ENCODE data around the gene LAMA2. TPM values are rescaled to one million over a fixed set of nuclear protein-coding genes. Genes with fewer than 3 reads are reported as not detected.

Gene LAMA2
- total RNA-seq, 1 donor from 2014 or later: 0.47 TPM

DNA sequence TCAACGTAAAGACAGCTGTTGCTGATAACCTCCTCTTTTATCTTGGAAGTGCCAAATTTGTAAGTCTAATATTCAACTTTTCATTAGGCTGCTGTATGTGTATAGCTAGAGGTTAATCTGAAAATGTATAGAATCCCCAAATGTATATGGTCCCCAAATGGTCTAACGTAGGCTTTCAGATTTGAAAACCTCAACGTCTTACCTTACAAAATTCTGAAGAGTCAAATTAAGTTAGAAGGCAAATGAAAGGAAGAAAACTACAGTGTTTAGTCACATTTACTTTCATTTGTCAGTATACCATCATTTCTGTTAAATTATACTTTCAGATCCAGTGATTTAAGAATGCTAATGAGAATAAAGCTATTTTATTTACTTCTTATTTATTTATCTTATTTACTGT lies 570.1 kb downstream of the LAMA2 start:
- DNase-seq (ENCODE audit: low read depth, low spot score): no peak
- Mint-ChIP-seq H3K27me3 (ENCODE audit: low read depth) (no peaks in the 10 kb centered on the region), H3K4me1 (no peaks in the 10 kb centered on the region), H3K27ac (ENCODE audit: unreplicated experiment) (no peak overlapping the region), H3K9me3 (no peaks in the 10 kb centered on the region), H3K36me3 (ENCODE audit: low read depth) (no peaks in the 10 kb centered on the region), H3K4me3 (no peak overlapping the region)
- TF ChIP-seq, protein P1, sequence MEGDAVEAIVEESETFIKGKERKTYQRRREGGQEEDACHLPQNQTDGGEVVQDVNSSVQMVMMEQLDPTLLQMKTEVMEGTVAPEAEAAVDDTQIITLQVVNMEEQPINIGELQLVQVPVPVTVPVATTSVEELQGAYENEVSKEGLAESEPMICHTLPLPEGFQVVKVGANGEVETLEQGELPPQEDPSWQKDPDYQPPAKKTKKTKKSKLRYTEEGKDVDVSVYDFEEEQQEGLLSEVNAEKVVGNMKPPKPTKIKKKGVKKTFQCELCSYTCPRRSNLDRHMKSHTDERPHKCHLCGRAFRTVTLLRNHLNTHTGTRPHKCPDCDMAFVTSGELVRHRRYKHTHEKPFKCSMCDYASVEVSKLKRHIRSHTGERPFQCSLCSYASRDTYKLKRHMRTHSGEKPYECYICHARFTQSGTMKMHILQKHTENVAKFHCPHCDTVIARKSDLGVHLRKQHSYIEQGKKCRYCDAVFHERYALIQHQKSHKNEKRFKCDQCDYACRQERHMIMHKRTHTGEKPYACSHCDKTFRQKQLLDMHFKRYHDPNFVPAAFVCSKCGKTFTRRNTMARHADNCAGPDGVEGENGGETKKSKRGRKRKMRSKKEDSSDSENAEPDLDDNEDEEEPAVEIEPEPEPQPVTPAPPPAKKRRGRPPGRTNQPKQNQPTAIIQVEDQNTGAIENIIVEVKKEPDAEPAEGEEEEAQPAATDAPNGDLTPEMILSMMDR (conservative IDR thresholded peaks at IDR 0.05): no peak

DNA sequence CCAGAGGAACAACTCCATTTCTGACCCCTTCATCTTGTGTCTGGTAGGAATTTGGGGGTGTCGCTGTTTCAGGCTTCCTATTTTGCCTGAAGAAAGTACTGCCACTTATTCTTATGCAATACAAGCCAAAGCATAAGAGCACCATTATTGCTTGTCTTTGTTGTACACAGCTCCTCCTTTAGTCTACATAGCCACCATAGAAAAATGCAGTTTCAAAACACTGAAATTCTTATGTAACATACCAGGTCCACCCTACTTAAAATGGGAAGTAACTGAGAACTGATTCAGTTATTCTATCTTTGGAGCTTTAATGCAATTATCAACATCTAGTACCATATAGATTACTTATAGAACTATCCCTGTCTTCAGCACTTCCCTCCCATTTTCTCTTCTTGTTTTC lies 571.5 kb downstream of the LAMA2 start:
- no peaks in the 10 kb centered on the region for H3K27me3 Mint-ChIP-seq (ENCODE audit: low read depth)
- DNase-seq (ENCODE audit: low read depth, low spot score): no peak
- TF ChIP-seq, protein P1 (conservative IDR thresholded peaks at IDR 0.05): no peak
- no peaks in the 10 kb centered on the region for H3K9me3 Mint-ChIP-seq
- no peaks in the 10 kb centered on the region for H3K4me1 Mint-ChIP-seq
- no peak overlapping the region for H3K4me3 Mint-ChIP-seq
- no peak overlapping the region for H3K27ac Mint-ChIP-seq (ENCODE audit: unreplicated experiment)
- H3K36me3 Mint-ChIP-seq (ENCODE audit: low read depth): no peaks in the 10 kb centered on the region

DNA sequence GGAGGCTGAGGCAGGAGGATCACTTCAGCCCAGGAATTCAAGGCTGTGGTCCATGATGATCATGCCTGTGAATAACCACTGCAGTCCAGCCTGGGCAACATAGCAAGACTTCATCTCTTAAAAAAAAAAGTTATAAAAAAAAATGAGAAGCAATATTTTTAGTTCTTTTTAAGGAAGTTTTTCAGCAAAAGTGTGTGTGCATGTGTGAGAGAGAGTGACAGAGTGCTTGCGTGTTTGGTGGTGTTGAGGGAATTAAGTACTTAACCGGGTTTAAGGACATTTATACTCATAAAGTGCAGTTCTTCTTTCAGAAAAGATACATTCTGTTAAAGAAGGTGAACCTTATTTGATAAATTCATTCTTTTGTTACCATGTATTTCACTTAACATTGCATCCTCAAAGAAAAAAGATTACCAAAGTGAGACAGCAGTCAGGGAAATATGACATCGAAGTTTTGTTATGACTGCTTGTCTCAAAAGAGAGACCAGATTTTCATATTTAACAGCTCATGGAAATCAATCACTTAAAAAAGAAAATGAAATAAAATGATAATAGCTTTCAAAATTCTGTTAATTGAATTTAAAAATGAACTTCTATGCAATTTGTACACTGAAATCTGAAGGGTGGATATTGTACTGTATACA lies 572.3 kb downstream of the LAMA2 start:
- H3K27ac Mint-ChIP-seq (ENCODE audit: unreplicated experiment): no peak overlapping the region
- no peak overlapping the region for H3K4me3 Mint-ChIP-seq
- H3K9me3 Mint-ChIP-seq: no peaks in the 10 kb centered on the region
- DNase-seq (ENCODE audit: low read depth, low spot score): no peak
- no peaks in the 10 kb centered on the region for H3K27me3 Mint-ChIP-seq (ENCODE audit: low read depth)
- H3K4me1 Mint-ChIP-seq: no peaks in the 10 kb centered on the region
- no peaks in the 10 kb centered on the region for H3K36me3 Mint-ChIP-seq (ENCODE audit: low read depth)
- TF ChIP-seq, protein P1 (conservative IDR thresholded peaks at IDR 0.05): no peak

DNA sequence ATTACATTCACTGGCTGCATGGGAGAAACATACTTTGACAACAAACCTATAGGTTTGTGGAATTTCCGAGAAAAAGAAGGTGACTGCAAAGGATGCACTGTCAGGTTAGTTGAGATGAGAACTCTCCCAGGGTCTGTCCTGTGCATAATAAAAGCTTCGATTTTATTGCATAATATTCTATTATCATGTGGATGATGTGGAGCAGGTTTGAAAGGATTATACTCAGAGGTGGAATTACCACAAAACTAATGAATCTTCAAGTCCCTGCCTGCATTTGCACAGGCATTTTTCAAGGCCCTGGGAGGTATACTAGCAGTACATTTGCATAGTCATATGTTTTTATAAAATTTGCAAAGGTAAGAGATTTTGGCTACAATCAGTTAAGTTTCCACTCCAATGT lies 577.3 kb downstream of the LAMA2 start:
- H3K4me1 Mint-ChIP-seq: no peaks in the 10 kb centered on the region
- no peak overlapping the region for H3K4me3 Mint-ChIP-seq
- H3K27ac Mint-ChIP-seq (ENCODE audit: unreplicated experiment): no peak overlapping the region
- H3K9me3 Mint-ChIP-seq: no peaks in the 10 kb centered on the region
- DNase-seq (ENCODE audit: low read depth, low spot score): no peak
- TF ChIP-seq, protein P1 (conservative IDR thresholded peaks at IDR 0.05): no peak
- no peaks in the 10 kb centered on the region for H3K36me3 Mint-ChIP-seq (ENCODE audit: low read depth)
- H3K27me3 Mint-ChIP-seq (ENCODE audit: low read depth): no peaks in the 10 kb centered on the region

DNA sequence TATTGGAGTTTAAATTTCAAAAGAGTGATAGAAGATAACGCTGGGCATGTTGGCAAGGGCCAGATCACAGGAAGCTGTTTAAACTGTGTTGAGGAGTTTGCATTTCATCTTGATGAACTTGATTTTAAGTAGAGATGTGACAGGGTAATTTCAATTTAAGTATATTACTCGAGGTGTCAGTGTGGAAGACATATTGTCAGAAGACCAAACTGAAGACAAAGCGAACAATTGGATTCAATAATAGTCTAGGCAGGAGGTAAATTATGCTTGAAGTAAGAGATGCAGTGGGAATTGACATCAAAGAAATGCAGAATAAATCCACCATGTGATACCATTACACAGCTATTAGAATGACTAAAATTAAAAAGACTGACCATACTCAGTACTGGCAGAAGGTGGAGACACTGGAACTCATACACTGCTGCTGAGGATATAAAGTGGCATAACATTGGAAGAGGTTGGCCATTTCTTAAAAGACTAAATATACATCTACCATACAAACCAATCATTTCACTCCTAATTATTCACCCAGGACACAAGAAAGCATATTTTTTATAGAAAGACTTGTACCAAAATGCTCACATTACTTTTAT lies 586.2 kb downstream of the LAMA2 start:
- H3K4me3 Mint-ChIP-seq: no peak overlapping the region
- no peaks in the 10 kb centered on the region for H3K36me3 Mint-ChIP-seq (ENCODE audit: low read depth)
- H3K4me1 Mint-ChIP-seq: peaks cover 10% of the 10 kb centered on the region
- H3K27me3 Mint-ChIP-seq (ENCODE audit: low read depth): no peaks in the 10 kb centered on the region
- no peak overlapping the region for H3K27ac Mint-ChIP-seq (ENCODE audit: unreplicated experiment)
- TF ChIP-seq, protein P1 (conservative IDR thresholded peaks at IDR 0.05): no peak
- DNase-seq (ENCODE audit: low read depth, low spot score): no peak
- no peaks in the 10 kb centered on the region for H3K9me3 Mint-ChIP-seq
